LNCaP clone FGC (cell line): ENCODE data around the gene HMOX2.

Experiments used
- DNase-seq: peaks from one replicate; pipeline ENCODE4 v3.0.0-alpha.2; 2011; ENCODE audit warnings: low read depth
- H3K4me3 ChIP-seq: 2 replicates; pipeline ENCODE4 v1.5.1; 2011; ENCODE audit warnings: mild to moderate bottlenecking, low read depth, low read length, control low read depth
- CTCF ChIP-seq: IDR thresholded peaks from 2 replicates; pipeline ENCODE4 v1.5.1; 2012; ENCODE audit warnings: mild to moderate bottlenecking; ENCODE audit not compliant: control insufficient read depth, insufficient read depth; ENCODE audit errors: extremely low read depth

The HMOX2 gene

GRCh38 chr16:4452674-4453073 is 23.5 kb upstream of the HMOX2 start:
- no peak overlapping the region for H3K4me3 ChIP-seq
- TF ChIP-seq CTCF = no peak
- no peak for DNase-seq

GRCh38 chr16:4454623-4455022 is 21.6 kb upstream of the HMOX2 start:
- no peak for TF ChIP-seq CTCF
- DNase-seq = no peak
- no peak overlapping the region for H3K4me3 ChIP-seq

GRCh38 chr16:4455081-4455480 is 21.1 kb upstream of the HMOX2 start:
- DNase-seq = no peak
- no peak for TF ChIP-seq CTCF
- no peak overlapping the region for H3K4me3 ChIP-seq

- TF ChIP-seq CTCF = no peak
- H3K4me3 ChIP-seq = no peak overlapping the region
- DNase-seq = no peak
Measured at GRCh38 chr16:4455951-4456350, 20.2 kb upstream of the HMOX2 start.

- TF ChIP-seq CTCF = no peak
- no peak for DNase-seq
- no peak overlapping the region for H3K4me3 ChIP-seq
Measured at GRCh38 chr16:4460936-4461249, 15.3 kb upstream of the HMOX2 start.

GRCh38 chr16:4461250-4462085 is 14.7 kb upstream of the HMOX2 start:
- DNase-seq = no peak
- no peak for TF ChIP-seq CTCF
- no peak overlapping the region for H3K4me3 ChIP-seq

- no peak for DNase-seq
- H3K4me3 ChIP-seq = no peak overlapping the region
- TF ChIP-seq CTCF = no peak
Measured at GRCh38 chr16:4463522-4464163, 12.6 kb upstream of the HMOX2 start.
